GM19438 (cell line): ENCODE results near the gene HCAR2.
"Not testable (repeated sequence)": the region's sequence is repeated elsewhere in the genome, so short reads cannot be mapped to it uniquely, and the experiment has no call there.

ENCODE experiments used
- ATAC-seq: cut with Tn5 transposase; IDR thresholded peaks from one replicate; pipeline ENCODE4 v1.9.1; 2021; ENCODE audit warnings: low read depth; ENCODE audit not compliant: unreplicated experiment

Gene HCAR2

GRCh38 chr12:122721057-122721545 lies 17.9 kb upstream of the HCAR2 start:
- ATAC-seq, result no peak

GRCh38 chr12:122716658-122717057 lies 13.5 kb upstream of the HCAR2 start, which contains the start of gene HCAR3:
HCAR3 (minus strand) TSS chr12:122716811; CDS start chr12:122716737, 74 bp downstream.
- ATAC-seq, result not testable (repeated sequence)

GRCh38 chr12:122715211-122715610 lies 12.1 kb upstream of the HCAR2 start:
- ATAC-seq, result not testable (repeated sequence)

- not testable (repeated sequence) for ATAC-seq
These were observed 10.5 kb upstream of the HCAR2 start for GRCh38 chr12:122713491-122714188.

- not testable (repeated sequence) for ATAC-seq
These were observed 8.1 kb upstream of the HCAR2 start for GRCh38 chr12:122711266-122711665.

- ATAC-seq, result not testable (repeated sequence)
These were observed 7.2 kb upstream of the HCAR2 start for GRCh38 chr12:122710341-122710740.

GRCh38 chr12:122709287-122709686 lies 6.1 kb upstream of the HCAR2 start:
- not testable (repeated sequence) for ATAC-seq

- ATAC-seq, result not testable (repeated sequence)
These were observed 684 bp upstream of the HCAR2 start for GRCh38 chr12:122703841-122704240.

GRCh38 chr12:122701481-122701880 lies 1.7 kb downstream of the HCAR2 start:
- not testable (repeated sequence) for ATAC-seq

GRCh38 chr12:122700038-122700710 lies 3.0 kb downstream of the HCAR2 start:
- not testable (repeated sequence) for ATAC-seq

- not testable (repeated sequence) for ATAC-seq
These were observed 6.2 kb downstream of the HCAR2 start for GRCh38 chr12:122696922-122697321.

GRCh38 chr12:122691566-122691965 lies 11.6 kb downstream of the HCAR2 start:
- ATAC-seq, result no peak

- ATAC-seq, result no peak
These were observed 14.9 kb downstream of the HCAR2 start for GRCh38 chr12:122688291-122688690.

GRCh38 chr12:122687086-122687485 lies 16.1 kb downstream of the HCAR2 start:
- ATAC-seq, result no peak

GRCh38 chr12:122686538-122686937 lies 16.6 kb downstream of the HCAR2 start:
- ATAC-seq, result no peak

- no peak for ATAC-seq
These were observed 18.8 kb downstream of the HCAR2 start for GRCh38 chr12:122684297-122684813.

- no peak for ATAC-seq
These were observed 21.3 kb downstream of the HCAR2 start for GRCh38 chr12:122681814-122682213.

- not testable (repeated sequence) for ATAC-seq
These were observed 22.2 kb downstream of the HCAR2 start for GRCh38 chr12:122680989-122681388.

GRCh38 chr12:122676781-122677180 lies 26.4 kb downstream of the HCAR2 start:
- not testable (repeated sequence) for ATAC-seq

GRCh38 chr12:122676015-122676414 lies 27.1 kb downstream of the HCAR2 start:
- ATAC-seq, result not testable (repeated sequence)

- ATAC-seq, result no peak
These were observed 30.6 kb downstream of the HCAR2 start for GRCh38 chr12:122672515-122672914.
